ENCODE measurements around the gene IL2.

Gene IL2

GRCh38 chr4:122453384-122453995 is 3.0 kb downstream of the IL2 start:
- H3K4me3 Mint-ChIP-seq, result peak overlapping the region; percentile 22
- H3K27ac Mint-ChIP-seq, result peak overlapping the region; percentile 71
- H3K4me1 Mint-ChIP-seq, result peaks cover 63% of the 10 kb centered on the region
- H3K36me3 Mint-ChIP-seq, result no peaks in the 10 kb centered on the region
- H3K27me3 Mint-ChIP-seq, result no peaks in the 10 kb centered on the region
- H3K9me3 Mint-ChIP-seq, result no peaks in the 10 kb centered on the region
- no peak for DNase-seq
- CTCF ChIA-PET, result interaction anchor here (0.7 to 3.0 kb wide), 2 partner anchors 125 to 148 kb away, joined by 3 to 29 read pairs; no protein-coding TSS in a partner anchor

DNA sequence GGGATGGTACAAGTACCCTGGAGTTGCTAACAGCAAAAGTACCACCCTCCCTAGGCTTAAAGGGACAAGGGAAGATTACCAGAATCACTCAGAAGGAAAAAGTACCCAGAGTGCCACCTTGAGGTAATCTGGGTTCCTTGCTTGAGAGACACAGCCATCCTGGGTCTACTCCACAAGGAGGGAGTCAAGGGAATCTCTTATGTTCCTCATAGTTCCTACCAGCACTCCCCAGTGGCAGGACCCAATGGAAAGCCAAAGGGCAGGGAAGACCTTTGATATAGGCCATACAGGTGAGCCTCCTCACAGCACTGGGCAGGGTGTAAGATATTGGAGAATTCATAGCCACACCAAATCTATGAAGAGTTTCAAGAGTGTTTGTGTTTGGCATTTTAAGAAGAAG is 5.7 kb downstream of the IL2 start:
- CTCF ChIA-PET, result interaction anchor here (1.0 to 1.3 kb wide), 3 partner anchors 101 to 143 kb away, joined by 3 read pairs; no protein-coding TSS in a partner anchor
- H3K4me3 Mint-ChIP-seq, result no peak overlapping the region

GRCh38 chr4:122434285-122434684 is 22.2 kb downstream of the IL2 start:
- Mint-ChIP-seq H3K36me3 (peaks cover 6% of the 10 kb centered on the region), H3K27me3 (no peaks in the 10 kb centered on the region), H3K27ac (no peak overlapping the region), H3K4me3 (no peak overlapping the region), H3K9me3 (no peaks in the 10 kb centered on the region), H3K4me1 (peaks cover 26% of the 10 kb centered on the region)
- DNase-seq, result no peak
- CTCF ChIA-PET, result interaction anchor here (0.6 to 1.0 kb wide), 2 partner anchors 403 to 436 kb away, joined by 3 read pairs; no protein-coding TSS in a partner anchor

More for the DNA sequence above, 5.7 kb downstream of the IL2 start:
- Mint-ChIP-seq H3K36me3 (peaks cover 2% of the 10 kb centered on the region), H3K4me1 (peaks cover 38% of the 10 kb centered on the region), H3K9me3 (no peaks in the 10 kb centered on the region), H3K27ac (no peak overlapping the region), H3K27me3 (no peaks in the 10 kb centered on the region)
- peak; percentile 25 for DNase-seq

- H3K36me3 Mint-ChIP-seq, result peaks cover 6% of the 10 kb centered on the region
- H3K27ac Mint-ChIP-seq, result no peak overlapping the region
- H3K9me3 Mint-ChIP-seq, result no peaks in the 10 kb centered on the region
- H3K4me3 Mint-ChIP-seq, result no peak overlapping the region
- CTCF ChIA-PET, result no interaction called here
- H3K27me3 Mint-ChIP-seq, result no peaks in the 10 kb centered on the region
- no peak for DNase-seq
- peaks cover 26% of the 10 kb centered on the region for H3K4me1 Mint-ChIP-seq
Observed at GRCh38 chr4:122431351-122431750, 25.2 kb downstream of the IL2 start.

- Mint-ChIP-seq H3K4me3 (no peak overlapping the region), H3K27me3 (no peaks in the 10 kb centered on the region), H3K9me3 (peaks cover 3% of the 10 kb centered on the region), H3K27ac (no peak overlapping the region), H3K4me1 (no peaks in the 10 kb centered on the region), H3K36me3 (no peaks in the 10 kb centered on the region)
- CTCF ChIA-PET, result no interaction called here
- no peak for DNase-seq
Observed at GRCh38 chr4:122423246-122423645, 33.3 kb downstream of the IL2 start.

GRCh38 chr4:122412547-122412946 is 44.0 kb downstream of the IL2 start:
- no peaks in the 10 kb centered on the region for H3K36me3 Mint-ChIP-seq
- no peaks in the 10 kb centered on the region for H3K4me1 Mint-ChIP-seq
- DNase-seq, result no peak
- CTCF ChIA-PET, result no interaction called here
- no peaks in the 10 kb centered on the region for H3K9me3 Mint-ChIP-seq
- no peak overlapping the region for H3K4me3 Mint-ChIP-seq
- no peak overlapping the region for H3K27ac Mint-ChIP-seq
- no peaks in the 10 kb centered on the region for H3K27me3 Mint-ChIP-seq

- no peak for DNase-seq
- Mint-ChIP-seq H3K4me1 (no peaks in the 10 kb centered on the region), H3K36me3 (no peaks in the 10 kb centered on the region), H3K9me3 (no peaks in the 10 kb centered on the region), H3K27me3 (no peaks in the 10 kb centered on the region), H3K4me3 (no peak overlapping the region), H3K27ac (no peak overlapping the region)
- CTCF ChIA-PET, result no interaction called here
Observed at GRCh38 chr4:122403861-122404260, 52.7 kb downstream of the IL2 start.
